IMR-90 (cell line): ENCODE measurements around the gene NEMP1. TPM values are rescaled to one million over a fixed set of nuclear protein-coding genes. Genes with fewer than 3 reads are reported as not detected.
"Not testable (repeated sequence)": the region's sequence is repeated elsewhere in the genome, so short reads cannot be mapped to it uniquely, and the experiment has no call there.

Experiments used
- ATAC-seq: fragments of 200-7000 bp; cut with Tn5 transposase; 2 replicates; pipeline ENCODE4 v1.9.1; 2020; ENCODE audit warnings: low read depth, mild to moderate bottlenecking, moderate library complexity
- BruUV-seq: library from RNA; stranded (reverse); fragments of 400-500 nt; replicated peaks from 2 replicates; lab custom pipeline; 2021; lab: Mats Ljungman, UMichigan
- CTCF ChIA-PET: fragments of 300-600 bp; formaldehyde crosslinking; extraction: SDS; loops from one replicate; lab custom pipeline; 2021; ENCODE audit warnings: antibody characterized with exemption; lab: Yijun Ruan, JAX
- POLR2A ChIA-PET: fragments of 300-600 bp; sonication (Branson Sonifier 250); formaldehyde crosslinking; loops from one replicate; lab custom pipeline; 2022; ENCODE audit warnings: antibody characterized with exemption; ENCODE audit not compliant: unreplicated experiment; lab: Charles Lee
- DNase-seq: peaks from one replicate; pipeline ENCODE4 v3.0.0; 2013
- H2AFZ ChIP-seq: replicated peaks from 2 replicates; pipeline ENCODE3; 2013; ENCODE audit warnings: low read length, mild to moderate bottlenecking; ENCODE audit not compliant: poor library complexity
- H2AK5ac ChIP-seq: 2 replicates; pipeline ENCODE4 v1.6.1; 2013; ENCODE audit warnings: low read depth, low read length, inconsistent platforms
- H2AK9ac ChIP-seq: replicated peaks from 2 replicates; pipeline ENCODE3; 2013; ENCODE audit warnings: mild to moderate bottlenecking, low read depth, low read length, moderate library complexity; ENCODE audit not compliant: poor library complexity
- H2BK120ac ChIP-seq: 2 replicates; pipeline ENCODE4 v1.6.1; 2013; ENCODE audit warnings: low read depth, low read length, inconsistent platforms
- H2BK15ac ChIP-seq: 3 replicates; pipeline ENCODE4 v1.6.1; 2013; ENCODE audit warnings: low read depth, low read length, inconsistent platforms
- H2BK20ac ChIP-seq: 2 replicates; pipeline ENCODE4 v1.6.1; 2013; ENCODE audit warnings: low read depth, mild to moderate bottlenecking, inconsistent platforms, low read length, moderate library complexity
- H2BK5ac ChIP-seq: 2 replicates; pipeline ENCODE4 v1.6.1; 2013; ENCODE audit warnings: mild to moderate bottlenecking, low read depth, low read length, inconsistent platforms; ENCODE audit not compliant: poor library complexity, severe bottlenecking
- H3K14ac ChIP-seq: replicated peaks from 2 replicates; pipeline ENCODE4 v1.6.1; 2013; ENCODE audit warnings: low read depth, low read length, inconsistent platforms
- H3K18ac ChIP-seq: 2 replicates; pipeline ENCODE4 v1.6.1; 2013; ENCODE audit warnings: low read depth, low read length, control low read depth
- H3K23ac ChIP-seq: 2 replicates; pipeline ENCODE4 v1.6.1; 2013; ENCODE audit warnings: low read depth, low read length, inconsistent platforms
- H3K27ac ChIP-seq: 2 replicates; pipeline ENCODE4 v1.5.1; 2013; ENCODE audit warnings: mild to moderate bottlenecking, control low read depth, low read length; ENCODE audit not compliant: insufficient read depth
- H3K27me3 ChIP-seq: 2 replicates; pipeline ENCODE4 v1.6.1; 2013; ENCODE audit warnings: low read length; ENCODE audit not compliant: control insufficient read depth, insufficient read depth
- H3K36me3 ChIP-seq: 2 replicates; pipeline ENCODE4 v1.6.1; 2013; ENCODE audit warnings: low read length, mixed read lengths; ENCODE audit not compliant: control insufficient read depth, insufficient read depth
- H3K4ac ChIP-seq: 2 replicates; pipeline ENCODE4 v1.6.1; 2013; ENCODE audit warnings: low read depth, low read length, inconsistent platforms
- H3K4me1 ChIP-seq: 2 replicates; pipeline ENCODE4 v1.6.1; 2013; ENCODE audit warnings: low read length, mixed read lengths; ENCODE audit not compliant: control insufficient read depth, insufficient read depth
- H3K4me2 ChIP-seq: 2 replicates; pipeline ENCODE4 v1.6.1; 2013; ENCODE audit warnings: low read depth, mild to moderate bottlenecking, control low read depth, low read length, moderate library complexity
- H3K4me3 ChIP-seq: 2 replicates; pipeline ENCODE4 v1.5.1; 2013; ENCODE audit warnings: low read depth, mild to moderate bottlenecking, control low read depth, low read length, moderate library complexity; ENCODE audit not compliant: insufficient read depth
- H3K56ac ChIP-seq: 2 replicates; pipeline ENCODE4 v1.6.1; 2013; ENCODE audit warnings: low read length, inconsistent platforms; ENCODE audit not compliant: insufficient read depth; ENCODE audit errors: extremely low read depth
- H3K79me1 ChIP-seq, 2 experiments: 2 replicates each; pipeline ENCODE4 v1.6.1; 2013; ENCODE audit warnings: low read length in 2 of 2, inconsistent platforms in 1 of 2, low read depth in 1 of 2
- H3K9ac ChIP-seq: 2 replicates; pipeline ENCODE4 v1.6.1; 2013; ENCODE audit warnings: low read depth, low read length, control low read depth
- H3K9me1 ChIP-seq: 2 replicates; pipeline ENCODE4 v1.6.1; 2013; ENCODE audit warnings: low read length, inconsistent platforms; ENCODE audit not compliant: insufficient read depth
- H3K9me3 ChIP-seq: 2 replicates; pipeline ENCODE4 v1.6.1; 2013; ENCODE audit warnings: low read length; ENCODE audit not compliant: control insufficient read depth, insufficient read depth
- H4K20me1 ChIP-seq: 2 replicates; pipeline ENCODE4 v1.6.1; 2013; ENCODE audit warnings: low read length, inconsistent platforms; ENCODE audit not compliant: insufficient read depth
- H4K5ac ChIP-seq: 2 replicates; pipeline ENCODE4 v1.6.1; 2013; ENCODE audit warnings: mild to moderate bottlenecking, low read depth, low read length, control low read depth
- H4K8ac ChIP-seq, 2 experiments: 2 replicates each; pipeline ENCODE4 v1.6.1; 2013; ENCODE audit warnings: low read depth in 2 of 2, low read length in 2 of 2, control low read depth in 1 of 2, inconsistent platforms in 1 of 2
- H4K91ac ChIP-seq: 2 replicates; pipeline ENCODE4 v1.6.1; 2013; ENCODE audit warnings: low read depth, low read length, inconsistent platforms; ENCODE audit not compliant: insufficient read depth
- WGBS, 2 experiments: methylation state at CpG; one replicate each; pipeline versions ENCODE4 v1.1.5 to v1.1.7; 2013; ENCODE audit warnings: missing lambda C conversion rate in 2 of 2; ENCODE audit not compliant: insufficient read length in 1 of 2; ENCODE audit errors: extremely low coverage in 2 of 2; 5-methylcytosine and 5-hydroxymethylcytosine counted together
- dilution Hi-C: fragments of 300-500 bp; cut with HindIII; formaldehyde crosslinking; loops from one replicate; pipeline ENCODE4 v1.14.3; 2018; ENCODE audit warnings: low sequenced_read_pairs; ENCODE audit not compliant: unreplicated experiment
- in situ Hi-C: fragments of 300-500 bp; cut with MboI; formaldehyde crosslinking; loops from 3 replicates; pipeline ENCODE4 v1.14.3; 2019; ENCODE audit warnings: low sequenced_read_pairs, inconsistent platforms, mixed read lengths
- intact Hi-C: fragments of 100-400 bp; cut with micrococcal nuclease; formaldehyde crosslinking; loops from 2 replicates; pipeline ENCODE4 v1.10.0; 2022
- polyA plus RNA-seq, 3 experiments: library from polyadenylated mRNA; depleted of rRNA; stranded (reverse); fragments of >200 nt; gene quantifications; 2 replicates each; pipeline ENCODE4 v1.2.3, GENCODE V29; 2012; ENCODE audit warnings: low replicate concordance in 1 of 3
- total RNA-seq: library from RNA; depleted of rRNA; stranded (reverse); fragments of >200 nt; gene quantifications from 2 replicates; pipeline ENCODE4 v1.2.3, GENCODE V29; 2012

The NEMP1 gene
- total and polyA plus RNA-seq, 2 of the 4 experiments (the other 2 are of a cell fraction): 8.9 to 10.9 TPM

GRCh38 chr12:57073566-57074450 lies 4.8 kb downstream of the NEMP1 start:
- H3K14ac ChIP-seq, H3K56ac ChIP-seq, H3K18ac ChIP-seq, H3K4me2 ChIP-seq, H3K9me1 ChIP-seq, H4K8ac ChIP-seq, H2BK5ac ChIP-seq, H2AK5ac ChIP-seq, H2AFZ ChIP-seq, H2BK15ac ChIP-seq, H3K23ac ChIP-seq, H3K36me3 ChIP-seq, H2AK9ac ChIP-seq, ATAC-seq, H3K4me3 ChIP-seq, BruUV-seq, H3K9ac ChIP-seq, DNase-seq, H3K9me3 ChIP-seq, H3K27me3 ChIP-seq, dilution Hi-C loops, H2BK20ac ChIP-seq, H2BK120ac ChIP-seq, H4K20me1 ChIP-seq, in situ Hi-C loops, H3K4me1 ChIP-seq: not testable (repeated sequence)
- H3K27ac ChIP-seq: peak overlapping the region; percentile 50; the same call in 1 of the 2 replicates
- ChIA-PET POLR2A (interaction anchor here (0.6 kb wide), 1 partner anchor 98 kb away, joined by 3 read pairs; no protein-coding TSS in a partner anchor), CTCF (interaction anchor here (0.6 to 2.7 kb wide), 3 partner anchors 11 to 38 kb away, joined by 3 to 11 read pairs (median 4); no protein-coding TSS in a partner anchor)
- WGBS, 2 experiments: 100% methylated on average over 1 of the region's 6 CpGs; no CpG with 5 or more reads in 1 of the 2 experiments
- H3K79me1 ChIP-seq: peaks cover 3 to 23% of the 10 kb centered on the region in 2 experiments; a peak in 2 of 4 replicates
- intact Hi-C loops: loop anchor here (2.0 kb wide), 1 partner anchor 15 kb away; the partner anchor contains the start of gene NAB2
- 0 out of 2 replicates have a peak overlapping the region, but pooled peaks have one; percentile 9 for H3K4ac ChIP-seq
- peak overlapping the region; percentile 66 for H4K5ac ChIP-seq
- peak overlapping the region; percentile 32; the same call in 1 of the 2 replicates for H4K91ac ChIP-seq
